ENCODE results near the gene ACE.

- TF ChIP-seq, protein P1, sequence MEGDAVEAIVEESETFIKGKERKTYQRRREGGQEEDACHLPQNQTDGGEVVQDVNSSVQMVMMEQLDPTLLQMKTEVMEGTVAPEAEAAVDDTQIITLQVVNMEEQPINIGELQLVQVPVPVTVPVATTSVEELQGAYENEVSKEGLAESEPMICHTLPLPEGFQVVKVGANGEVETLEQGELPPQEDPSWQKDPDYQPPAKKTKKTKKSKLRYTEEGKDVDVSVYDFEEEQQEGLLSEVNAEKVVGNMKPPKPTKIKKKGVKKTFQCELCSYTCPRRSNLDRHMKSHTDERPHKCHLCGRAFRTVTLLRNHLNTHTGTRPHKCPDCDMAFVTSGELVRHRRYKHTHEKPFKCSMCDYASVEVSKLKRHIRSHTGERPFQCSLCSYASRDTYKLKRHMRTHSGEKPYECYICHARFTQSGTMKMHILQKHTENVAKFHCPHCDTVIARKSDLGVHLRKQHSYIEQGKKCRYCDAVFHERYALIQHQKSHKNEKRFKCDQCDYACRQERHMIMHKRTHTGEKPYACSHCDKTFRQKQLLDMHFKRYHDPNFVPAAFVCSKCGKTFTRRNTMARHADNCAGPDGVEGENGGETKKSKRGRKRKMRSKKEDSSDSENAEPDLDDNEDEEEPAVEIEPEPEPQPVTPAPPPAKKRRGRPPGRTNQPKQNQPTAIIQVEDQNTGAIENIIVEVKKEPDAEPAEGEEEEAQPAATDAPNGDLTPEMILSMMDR (IDR thresholded peaks at IDR 0.05): no peak
- TF ChIP-seq EP300 (IDR thresholded peaks at IDR 0.05) (peak in 1 of 2 donors; percentile 65), POLR2A (IDR thresholded peaks at IDR 0.05) (no peak)
Observed at GRCh38 chr17:63433746-63434591, 42.9 kb upstream of the ACE start.
